Ovary (tissue), 1 donor: ENCODE measurements around the gene RASGRP3.

ENCODE experiments used
- EP300 ChIP-seq: sonication (generic); formaldehyde crosslinking; IDR thresholded peaks from one replicate; pipeline ENCODE4 v1.6.1; 2017; ENCODE audit warnings: antibody characterized with exemption
- POLR2A ChIP-seq: fragments of 450-650 bp; IDR thresholded peaks from one replicate; pipeline ENCODE4 v1.6.1; 2017; ENCODE audit warnings: antibody characterized with exemption, mild to moderate bottlenecking, moderate library complexity

GRCh38 chr2:33606622-33607021 is 130.2 kb downstream of the RASGRP3 start:
- TF ChIP-seq POLR2A (no peak), EP300 (no peak)
